Spleen (tissue), 7 donors: ENCODE data around the gene MRPL52.

Source experiments
- POLR2A ChIP-seq, 3 donors: fragments of 450-650 bp; IDR thresholded peaks; one replicate each; pipeline ENCODE4 v1.5.1; 2017; ENCODE audit warnings: antibody characterized with exemption in 3 of 3, mild to moderate bottlenecking in 1 of 3
- POLR2AphosphoS5 ChIP-seq, 3 donors: sonication (generic); formaldehyde crosslinking; IDR thresholded peaks; one replicate each; pipeline ENCODE4 v1.5.1; 2017; ENCODE audit warnings: antibody characterized with exemption in 3 of 3
- TF ChIP-seq, protein P1 (sequence below), 11 experiments: fragments of 200-600 bp in 7 of 11; fragments of 450-650 bp in 4 of 11; sonication (generic) in 4 of 11; IDR thresholded peaks in 8 of 11; conservative IDR thresholded peaks in 3 of 11; 1 replicate in 7 of 11; 2 replicates in 4 of 11; pipeline versions ENCODE4 v1.4.0 to v1.8.0; 2016 to 2021; ENCODE audit warnings: antibody characterized with exemption in 11 of 11, inconsistent platforms in 4 of 11, mild to moderate bottlenecking in 1 of 11
- donor health status: DM: no; HTN: no; CAD: no; lungs with moderate emphysema.
- donor health status: DM: no; HTN: no; CAD: no.
- donor health status: DM: no; HTN: no; CAD: no.

GRCh38 chr14:22837114-22837749, 7.5 kb downstream of the MRPL52 start:
- TF ChIP-seq, protein P1, sequence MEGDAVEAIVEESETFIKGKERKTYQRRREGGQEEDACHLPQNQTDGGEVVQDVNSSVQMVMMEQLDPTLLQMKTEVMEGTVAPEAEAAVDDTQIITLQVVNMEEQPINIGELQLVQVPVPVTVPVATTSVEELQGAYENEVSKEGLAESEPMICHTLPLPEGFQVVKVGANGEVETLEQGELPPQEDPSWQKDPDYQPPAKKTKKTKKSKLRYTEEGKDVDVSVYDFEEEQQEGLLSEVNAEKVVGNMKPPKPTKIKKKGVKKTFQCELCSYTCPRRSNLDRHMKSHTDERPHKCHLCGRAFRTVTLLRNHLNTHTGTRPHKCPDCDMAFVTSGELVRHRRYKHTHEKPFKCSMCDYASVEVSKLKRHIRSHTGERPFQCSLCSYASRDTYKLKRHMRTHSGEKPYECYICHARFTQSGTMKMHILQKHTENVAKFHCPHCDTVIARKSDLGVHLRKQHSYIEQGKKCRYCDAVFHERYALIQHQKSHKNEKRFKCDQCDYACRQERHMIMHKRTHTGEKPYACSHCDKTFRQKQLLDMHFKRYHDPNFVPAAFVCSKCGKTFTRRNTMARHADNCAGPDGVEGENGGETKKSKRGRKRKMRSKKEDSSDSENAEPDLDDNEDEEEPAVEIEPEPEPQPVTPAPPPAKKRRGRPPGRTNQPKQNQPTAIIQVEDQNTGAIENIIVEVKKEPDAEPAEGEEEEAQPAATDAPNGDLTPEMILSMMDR (IDR thresholded peaks at IDR 0.05 in 8 of 11, conservative IDR thresholded peaks at IDR 0.05 in 3 of 11), result no peak
- TF ChIP-seq POLR2AphosphoS5 (IDR thresholded peaks at IDR 0.05) (peak in 2 of 3 donors; percentile 43 to 53), POLR2A (IDR thresholded peaks at IDR 0.05) (no peak)
